ENCODE results near the gene MAST4.

DNA sequence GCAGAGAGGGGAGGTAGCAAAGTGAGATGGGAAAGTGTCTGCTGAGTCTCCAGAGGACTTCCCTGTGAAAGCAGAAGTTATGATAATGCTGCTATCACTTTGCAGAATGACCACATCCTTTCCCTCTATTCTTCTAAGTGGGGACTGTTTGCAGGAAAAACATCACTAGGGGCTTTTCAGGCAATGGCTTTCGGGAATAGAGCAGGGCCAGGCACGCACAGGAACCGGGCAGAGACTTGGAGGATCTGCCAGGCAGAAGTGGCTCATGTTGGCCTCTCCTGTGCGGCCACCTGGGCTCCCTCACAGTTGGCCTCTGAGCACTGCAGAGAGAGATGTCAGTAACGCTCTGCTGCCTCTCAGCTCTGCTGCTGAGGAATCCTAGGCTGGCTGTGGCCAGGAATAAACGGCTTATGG, 214.7 kb downstream of the MAST4 start:
- TF ChIP-seq, protein P1, sequence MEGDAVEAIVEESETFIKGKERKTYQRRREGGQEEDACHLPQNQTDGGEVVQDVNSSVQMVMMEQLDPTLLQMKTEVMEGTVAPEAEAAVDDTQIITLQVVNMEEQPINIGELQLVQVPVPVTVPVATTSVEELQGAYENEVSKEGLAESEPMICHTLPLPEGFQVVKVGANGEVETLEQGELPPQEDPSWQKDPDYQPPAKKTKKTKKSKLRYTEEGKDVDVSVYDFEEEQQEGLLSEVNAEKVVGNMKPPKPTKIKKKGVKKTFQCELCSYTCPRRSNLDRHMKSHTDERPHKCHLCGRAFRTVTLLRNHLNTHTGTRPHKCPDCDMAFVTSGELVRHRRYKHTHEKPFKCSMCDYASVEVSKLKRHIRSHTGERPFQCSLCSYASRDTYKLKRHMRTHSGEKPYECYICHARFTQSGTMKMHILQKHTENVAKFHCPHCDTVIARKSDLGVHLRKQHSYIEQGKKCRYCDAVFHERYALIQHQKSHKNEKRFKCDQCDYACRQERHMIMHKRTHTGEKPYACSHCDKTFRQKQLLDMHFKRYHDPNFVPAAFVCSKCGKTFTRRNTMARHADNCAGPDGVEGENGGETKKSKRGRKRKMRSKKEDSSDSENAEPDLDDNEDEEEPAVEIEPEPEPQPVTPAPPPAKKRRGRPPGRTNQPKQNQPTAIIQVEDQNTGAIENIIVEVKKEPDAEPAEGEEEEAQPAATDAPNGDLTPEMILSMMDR (IDR thresholded peaks at IDR 0.05; ENCODE audit: low read depth, low read length, poor library complexity, severe bottlenecking) = no peak
- no peak for TF ChIP-seq EZH2phosphoT487 (IDR thresholded peaks at IDR 0.05; ENCODE audit: borderline replicate concordance, low read length)

Measured in DOHH2 (cell line).